K562 treated with DMSO at 1 percent for 48 hours (cell line): ENCODE results near the gene ZNF592. TPM values are rescaled to one million over a fixed set of nuclear protein-coding genes. Genes with fewer than 3 reads are reported as not detected.

Experiments used
- total RNA-seq: library from RNA; unstranded; fragments of 300-600 nt; gene quantifications from 2 replicates; pipeline ENCODE4 v1.2.3, GENCODE V29; 2022; ENCODE audit warnings: low replicate concordance; ENCODE audit errors: extremely low read depth

Gene ZNF592
- total RNA-seq: not detected in 2 replicates

GRCh38 chr15:84748274-84749110 is at the start of gene ZNF592:
ZNF592 (plus strand) TSS chr15:84748592; CDS start chr15:84782676, 34,084 bp downstream.

GRCh38 chr15:84716036-84716732 is 32.2 kb upstream of the ZNF592 start, which contains the start of gene SEC11A:
SEC11A (minus strand) TSS chr15:84716139; CDS start chr15:84716075, 64 bp downstream.

GRCh38 chr15:84816694-84817465 is 68.5 kb downstream of the ZNF592 start, which contains the start of gene ALPK3:
ALPK3 (plus strand) TSS chr15:84817356; CDS start chr15:84817453, 97 bp downstream.

Other genes starting within 250 kb of the ZNF592 start
- gene ZSCAN2, start 147.6 kb upstream of the ZNF592 start, total RNA-seq: not detected in 2 replicates
- not detected in 2 replicates for gene WDR73, start 94.3 kb upstream of the ZNF592 start, total RNA-seq
- not detected in 2 replicates for gene NMB, start 90.4 kb upstream of the ZNF592 start, total RNA-seq
- not detected in 2 replicates for gene SEC11A, start 32.5 kb upstream of the ZNF592 start, total RNA-seq
- gene ALPK3, start 68.8 kb downstream of the ZNF592 start, total RNA-seq: not detected in 2 replicates
- gene SLC28A1, start 136.1 kb downstream of the ZNF592 start, total RNA-seq: not detected in 2 replicates
- gene PDE8A, start 233.3 kb downstream of the ZNF592 start, total RNA-seq: not detected in 2 replicates